Measurements from ENCODE around the gene SEC14L2. TPM values are rescaled to one million over a fixed set of nuclear protein-coding genes. Genes with fewer than 3 reads are reported as not detected.

Gene SEC14L2
- total and polyA plus RNA-seq, 2 of the 4 experiments (the other 2 are of a cell fraction) = 38.7 to 54.8 TPM

GRCh38 chr22:30420347-30421125 lies 23.7 kb downstream of the SEC14L2 start:
- peaks cover 23% of the 10 kb centered on the region for H3K9me1 ChIP-seq (ENCODE audit: insufficient read depth, low read length)
- peak overlapping the region; percentile 78 for H3K4ac ChIP-seq (ENCODE audit: low read depth, low read length)
- peak overlapping the region; percentile 87 for H3K14ac ChIP-seq (replicated peaks; ENCODE audit: low read depth, low read length)

More at GRCh38 chr22:30420347-30421125, 23.7 kb downstream of the SEC14L2 start:
- DNase-seq (peak; percentile 90), ATAC-seq (ENCODE audit: low read depth) (peak; percentile 5)
- peak overlapping the region; percentile 82 to 90 for H4K8ac ChIP-seq (ENCODE audit: low read depth in 2 of 2, low read length in 2 of 2)
- H4K5ac ChIP-seq (ENCODE audit: low read depth, low read length) = peak overlapping the region; percentile 54; the same call in 1 of the 2 replicates
- in situ Hi-C loops (cut with MboI; ENCODE audit: low sequenced_read_pairs) (no loop called here), dilution Hi-C loops (cut with HindIII; ENCODE audit: low sequenced_read_pairs, unreplicated experiment) (no loop called here), intact Hi-C loops (cut with micrococcal nuclease) (no loop called here)
- H2AK5ac ChIP-seq (ENCODE audit: low read depth, low read length) = peak overlapping the region; percentile 92; the same call in 1 of the 2 replicates
- H3K4me1 ChIP-seq (ENCODE audit: control insufficient read depth, insufficient read depth, low read length) = peaks cover 30% of the 10 kb centered on the region
- no peaks in the 10 kb centered on the region for H3K27me3 ChIP-seq (ENCODE audit: control insufficient read depth, insufficient read depth, low read length)
- ChIA-PET CTCF (interaction anchor here (0.6 kb wide), 1 partner anchor 64 kb away, joined by 3 read pairs; the partner anchor contains the start of genes CCDC157 and SF3A1), POLR2A (ENCODE audit: unreplicated experiment) (no interaction called here)
- H3K27ac ChIP-seq (ENCODE audit: insufficient read depth, low read length) = peak overlapping the region; percentile 74
- TF ChIP-seq BHLHE40 (IDR thresholded peaks at IDR 0.05; ENCODE audit: low read depth, low read length) = no peak
- TF ChIP-seq, protein P1, sequence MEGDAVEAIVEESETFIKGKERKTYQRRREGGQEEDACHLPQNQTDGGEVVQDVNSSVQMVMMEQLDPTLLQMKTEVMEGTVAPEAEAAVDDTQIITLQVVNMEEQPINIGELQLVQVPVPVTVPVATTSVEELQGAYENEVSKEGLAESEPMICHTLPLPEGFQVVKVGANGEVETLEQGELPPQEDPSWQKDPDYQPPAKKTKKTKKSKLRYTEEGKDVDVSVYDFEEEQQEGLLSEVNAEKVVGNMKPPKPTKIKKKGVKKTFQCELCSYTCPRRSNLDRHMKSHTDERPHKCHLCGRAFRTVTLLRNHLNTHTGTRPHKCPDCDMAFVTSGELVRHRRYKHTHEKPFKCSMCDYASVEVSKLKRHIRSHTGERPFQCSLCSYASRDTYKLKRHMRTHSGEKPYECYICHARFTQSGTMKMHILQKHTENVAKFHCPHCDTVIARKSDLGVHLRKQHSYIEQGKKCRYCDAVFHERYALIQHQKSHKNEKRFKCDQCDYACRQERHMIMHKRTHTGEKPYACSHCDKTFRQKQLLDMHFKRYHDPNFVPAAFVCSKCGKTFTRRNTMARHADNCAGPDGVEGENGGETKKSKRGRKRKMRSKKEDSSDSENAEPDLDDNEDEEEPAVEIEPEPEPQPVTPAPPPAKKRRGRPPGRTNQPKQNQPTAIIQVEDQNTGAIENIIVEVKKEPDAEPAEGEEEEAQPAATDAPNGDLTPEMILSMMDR (conservative IDR thresholded peaks at IDR 0.05; ENCODE audit: low read depth, low read length) = no peak
- TF ChIP-seq CEBPB (IDR thresholded peaks at IDR 0.05; ENCODE audit: low read depth, low read length) = peak; percentile 1; the same call in 1 of the 2 replicates
- TF ChIP-seq FOS (IDR thresholded peaks at IDR 0.05; ENCODE audit: low read depth, low read length) = peak; percentile 50; the same call in 1 of the 2 replicates
- H2BK15ac ChIP-seq (ENCODE audit: low read depth, low read length) = peak overlapping the region; percentile 68; the same call in 2 of the 3 replicates
- H2BK5ac ChIP-seq (ENCODE audit: low read depth, low read length, poor library complexity, severe bottlenecking) = peak overlapping the region; percentile 95
- peak overlapping the region; percentile 77 for H2BK120ac ChIP-seq (ENCODE audit: low read depth, low read length)
- peak overlapping the region; percentile 90; the same call in 1 of the 2 replicates for H2BK20ac ChIP-seq (ENCODE audit: low read depth, low read length)
- peaks cover 17 to 57% of the 10 kb centered on the region in 2 experiments for H3K79me1 ChIP-seq (ENCODE audit: low read depth in 1 of 2, low read length in 2 of 2)
- peak overlapping the region; percentile 65; the same call in 1 of the 2 replicates for H3K23ac ChIP-seq (ENCODE audit: low read depth, low read length)
- H4K91ac ChIP-seq (ENCODE audit: insufficient read depth, low read depth, low read length) = peak overlapping the region; percentile 84
- H3K9me3 ChIP-seq (ENCODE audit: control insufficient read depth, insufficient read depth, low read length) = no peaks in the 10 kb centered on the region
- peak overlapping the region; percentile 81 for H3K4me2 ChIP-seq (ENCODE audit: low read depth, low read length)
- H3K9ac ChIP-seq (ENCODE audit: low read depth, low read length) = peak overlapping the region; percentile 12; the same call in 1 of the 2 replicates
- WGBS, 2 experiments (ENCODE audit: extremely low coverage in 2 of 2, insufficient read length in 1 of 2) = 57% methylated on average over 1 of the region's 6 CpGs; no CpG with 5 or more reads in 1 of the 2 experiments
- H3K36me3 ChIP-seq (ENCODE audit: control insufficient read depth, insufficient read depth, low read length) = peaks cover 24% of the 10 kb centered on the region
- no peaks in the 10 kb centered on the region for H4K20me1 ChIP-seq (ENCODE audit: insufficient read depth, low read length)
- no peak overlapping the region for H3K4me3 ChIP-seq (ENCODE audit: insufficient read depth, low read depth, low read length)
- H3K18ac ChIP-seq (ENCODE audit: low read depth, low read length) = peak overlapping the region; percentile 58; the same call in 1 of the 2 replicates
- H3K56ac ChIP-seq (ENCODE audit: extremely low read depth, insufficient read depth, low read length) = peak overlapping the region; percentile 32; the same call in 1 of the 2 replicates
- H2AK9ac ChIP-seq (replicated peaks; ENCODE audit: low read depth, low read length, poor library complexity) = peak overlapping the region; percentile 83
- BruUV-seq (replicated peaks) = no TSS peak
- H2AFZ ChIP-seq (replicated peaks; ENCODE audit: low read length, poor library complexity) = no peak overlapping the region
